Cardiac fibroblast (primary cell): ENCODE results near the gene SIK3.

Source experiments
- DNase-seq, 2 donors: peaks; one replicate each; pipeline versions ENCODE4 v3.0.0 to v3.0.0-alpha.2; 2010; ENCODE audit warnings: low read depth in 2 of 2
- H3K4me3 ChIP-seq, 2 donors: replicated peaks in 1 of 2; 1 replicate in 1 of 2; 2 replicates in 1 of 2; pipeline ENCODE4 v1.5.1; 2011; ENCODE audit warnings: low read depth in 2 of 2, low read length in 2 of 2, mild to moderate bottlenecking in 2 of 2, moderate library complexity in 1 of 2
- TF ChIP-seq, protein P1 (sequence below): IDR thresholded peaks from one replicate; pipeline ENCODE4 v1.5.1; 2011; ENCODE audit warnings: low read depth, mild to moderate bottlenecking, low read length, inconsistent platforms

The SIK3 gene

GRCh38 chr11:116853461-116854073, 244.7 kb downstream of the SIK3 start:
- TF ChIP-seq, protein P1, sequence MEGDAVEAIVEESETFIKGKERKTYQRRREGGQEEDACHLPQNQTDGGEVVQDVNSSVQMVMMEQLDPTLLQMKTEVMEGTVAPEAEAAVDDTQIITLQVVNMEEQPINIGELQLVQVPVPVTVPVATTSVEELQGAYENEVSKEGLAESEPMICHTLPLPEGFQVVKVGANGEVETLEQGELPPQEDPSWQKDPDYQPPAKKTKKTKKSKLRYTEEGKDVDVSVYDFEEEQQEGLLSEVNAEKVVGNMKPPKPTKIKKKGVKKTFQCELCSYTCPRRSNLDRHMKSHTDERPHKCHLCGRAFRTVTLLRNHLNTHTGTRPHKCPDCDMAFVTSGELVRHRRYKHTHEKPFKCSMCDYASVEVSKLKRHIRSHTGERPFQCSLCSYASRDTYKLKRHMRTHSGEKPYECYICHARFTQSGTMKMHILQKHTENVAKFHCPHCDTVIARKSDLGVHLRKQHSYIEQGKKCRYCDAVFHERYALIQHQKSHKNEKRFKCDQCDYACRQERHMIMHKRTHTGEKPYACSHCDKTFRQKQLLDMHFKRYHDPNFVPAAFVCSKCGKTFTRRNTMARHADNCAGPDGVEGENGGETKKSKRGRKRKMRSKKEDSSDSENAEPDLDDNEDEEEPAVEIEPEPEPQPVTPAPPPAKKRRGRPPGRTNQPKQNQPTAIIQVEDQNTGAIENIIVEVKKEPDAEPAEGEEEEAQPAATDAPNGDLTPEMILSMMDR = no peak
- peak; percentile 78 to 94 for DNase-seq
- no peak overlapping the region for H3K4me3 ChIP-seq

DNA sequence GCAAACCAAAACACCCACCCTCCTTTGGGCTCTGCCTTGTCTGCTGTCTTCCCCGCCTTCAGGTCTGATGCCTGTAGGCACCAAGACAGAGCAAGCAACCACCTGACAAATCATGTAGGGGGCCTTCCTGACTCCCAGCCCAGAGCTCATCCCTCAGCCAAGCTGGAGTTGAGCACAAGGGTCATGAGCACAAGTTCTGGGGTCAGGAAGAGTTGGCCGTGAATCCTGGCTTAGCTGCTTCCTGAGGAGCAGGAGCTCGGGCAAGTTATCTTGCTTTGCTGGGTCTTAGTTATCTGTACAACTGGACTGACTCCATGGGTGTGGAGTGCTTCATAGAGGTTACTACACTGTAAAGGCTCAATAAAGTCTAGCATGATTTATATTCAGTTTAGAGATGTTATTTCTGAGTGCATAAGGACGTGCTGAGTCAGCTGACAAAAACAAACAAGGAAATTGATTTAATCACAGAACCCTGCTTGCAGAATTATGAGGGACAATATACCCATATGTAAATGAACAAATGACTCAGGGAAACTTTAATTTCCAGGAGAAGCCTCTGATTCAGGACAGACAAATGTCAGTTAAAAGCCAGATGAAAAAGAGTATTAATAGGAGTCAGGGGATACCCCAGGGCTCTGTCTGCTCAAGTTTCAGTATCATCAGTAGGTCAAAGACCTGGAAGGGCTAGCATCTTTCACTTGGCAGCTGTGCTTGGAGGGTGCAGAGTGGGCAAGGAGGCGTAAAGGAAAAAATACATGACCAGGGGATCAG, 245.8 kb downstream of the SIK3 start:
- peak; percentile 42 to 66 for DNase-seq
- TF ChIP-seq, protein P1 = no peak
- no peak overlapping the region for H3K4me3 ChIP-seq

GRCh38 chr11:116851626-116852025, 246.6 kb downstream of the SIK3 start:
- TF ChIP-seq, protein P1 = no peak
- DNase-seq = no peak
- no peak overlapping the region for H3K4me3 ChIP-seq

DNA sequence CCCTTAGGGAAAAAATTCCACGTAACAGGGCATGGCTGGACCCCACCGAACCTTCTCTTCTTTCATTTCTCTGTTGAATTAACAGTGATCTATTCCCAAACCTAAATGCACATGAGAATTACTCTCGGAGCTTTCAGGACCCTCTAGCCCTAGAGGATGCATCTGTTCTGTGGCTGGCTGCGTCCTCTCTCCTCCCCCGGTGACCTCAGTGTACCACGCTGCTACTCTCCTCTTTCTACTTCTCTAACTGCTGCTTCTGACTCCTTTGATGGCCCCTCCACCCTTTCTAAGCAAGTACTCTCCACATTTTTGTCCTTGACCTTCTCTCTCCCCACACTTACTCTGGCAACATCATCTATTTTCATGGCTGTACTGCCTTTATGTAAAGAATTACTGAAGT, 248.7 kb downstream of the SIK3 start:
- H3K4me3 ChIP-seq = no peak overlapping the region
- TF ChIP-seq, protein P1 = no peak
- no peak for DNase-seq

- TF ChIP-seq, protein P1 = no peak
- no peak overlapping the region for H3K4me3 ChIP-seq
- no peak for DNase-seq
These were observed 249.2 kb downstream of the SIK3 start for GRCh38 chr11:116849060-116849459.

- no peak overlapping the region for H3K4me3 ChIP-seq
- TF ChIP-seq, protein P1 = no peak
- DNase-seq = no peak
These were observed 250.6 kb downstream of the SIK3 start for GRCh38 chr11:116847612-116848011.
